Adrenal gland (tissue), 12 donors: ENCODE measurements around the gene KLK6. TPM values are rescaled to one million over a fixed set of nuclear protein-coding genes. Genes with fewer than 3 reads are reported as not detected.

Experiments
- DNase-seq, 7 donors: peaks; one replicate each; pipeline ENCODE4 v3.0.0-alpha.2; 2019 to 2020
- H3K27ac ChIP-seq, 5 donors: fragments of 200-600 bp; sonication (generic) in 4 of 5; 1 replicate in 3 of 5; 2 replicates in 2 of 5; pipeline versions ENCODE4 v1.5.1 to v1.8.0; 2016 to 2020; ENCODE audit warnings: mild to moderate bottlenecking in 1 of 5
- H3K27me3 ChIP-seq: fragments of 200-600 bp; 2 replicates; pipeline ENCODE4 v1.8.0; 2021
- H3K36me3 ChIP-seq, 2 donors: fragments of 200-600 bp; replicated peaks in 1 of 2; 1 replicate in 1 of 2; 2 replicates in 1 of 2; pipeline versions ENCODE4 v1.5.1 to v1.8.0; 2018 to 2022
- H3K4me1 ChIP-seq, 2 donors: fragments of 200-600 bp; replicated peaks in 1 of 2; 1 replicate in 1 of 2; 2 replicates in 1 of 2; pipeline versions ENCODE4 v1.5.1 to v1.8.0; 2018 to 2021
- H3K4me3 ChIP-seq, 4 donors: fragments of 200-600 bp; sonication (generic) in 3 of 4; one replicate each; pipeline ENCODE4 v1.5.1; 2016 to 2018
- H3K9me3 ChIP-seq, 3 donors: fragments of 200-600 bp; sonication (generic) in 1 of 3; replicated peaks in 1 of 3; 1 replicate in 2 of 3; 2 replicates in 1 of 3; pipeline versions ENCODE4 v1.5.1 to v1.8.0; 2016 to 2021
- CTCF ChIP-seq, 6 experiments: fragments of 450-650 bp in 4 of 6; fragments of 200-600 bp in 2 of 6; sonication (generic) in 1 of 6; IDR thresholded peaks; 1 replicate in 5 of 6; 2 replicates in 1 of 6; pipeline versions ENCODE4 v1.5.1 to v1.8.0; 2016 to 2021; ENCODE audit warnings: antibody characterized with exemption in 6 of 6, mild to moderate bottlenecking in 2 of 6, moderate library complexity in 1 of 6
- POLR2A ChIP-seq, 2 donors: fragments of 450-650 bp; IDR thresholded peaks; one replicate each; pipeline ENCODE4 v1.6.1; 2017; ENCODE audit warnings: antibody characterized with exemption in 2 of 2, mild to moderate bottlenecking in 2 of 2, moderate library complexity in 1 of 2
- WGBS, 4 donors: extraction: QIAGEN DNeasy Blood & Tissue Kit in 2 of 4; methylation state at CpG; one replicate each; pipeline versions ENCODE4 v1.1.5 to v1.1.7; 2013 to 2017; 5-methylcytosine and 5-hydroxymethylcytosine counted together
- intact Hi-C, 2 donors: fragments of 100-400 bp; cut with DNase I; formaldehyde crosslinking; loops; one replicate each; pipeline versions ENCODE4 v1.14.1 to v1.15.0; 2022 to 2023
- polyA plus RNA-seq, 3 donors: library from polyadenylated mRNA; stranded (reverse); fragments of 200-250 nt in 2 of 3; fragments of 350-450 nt in 1 of 3; fragmentation: Illumina TruSeq in 1 of 3; extraction: RNeasy Lipid Tissue Mini Kit (QIAGEN cat#74804) in 1 of 3; gene quantifications; one replicate each; pipeline ENCODE4 v1.2.3, GENCODE V29; 2013 to 2014
- total RNA-seq, 9 donors: library from RNA; depleted of rRNA in 4 of 9; stranded (reverse); fragments of >200 nt in 4 of 9; fragments of 120-200 nt in 1 of 9; fragmentation: NEBNext Ultra II Directional in 1 of 9; extraction: Animal tissue kit (Norgen Biotek cat#: 25700) in 1 of 9; gene quantifications; one replicate each; pipeline versions ENCODE4 v1.1.0 to v1.2.4, GENCODE V29; 2013 to 2023
- donor health status: healthy with polysubstance abuse.
- donor health status: Bipolar disorder and iron deficiency.
- donor health status: DM: yes; HTN: yes; CAD: no.
- donor health status: DM: no; HTN: no; CAD: no.
- donor health status: DM: no; HTN: no; CAD: no.
- donor health status: DM: yes; HTN: yes; CAD: no.

KLK6 gene
- total and polyA plus RNA-seq, 12 donors, result not detected

GRCh38 chr19:50912102-50912599 is 57.2 kb downstream of the KLK6 start:
- WGBS, 4 donors, result 12 to 37% (median 32%) methylated on average over 21 of the region's 21 CpGs
- H3K27ac ChIP-seq, result no peak overlapping the region
- intact Hi-C loops, result loop anchor here in 1 of 2 donors (10.0 kb wide), 1 partner anchor 117 kb away; the partner anchor contains the start of gene ACP4
- no peaks in the 10 kb centered on the region for H3K36me3 ChIP-seq
- no peak for DNase-seq
- peaks cover 31% of the 10 kb centered on the region for H3K27me3 ChIP-seq
- no peaks in the 10 kb centered on the region for H3K4me1 ChIP-seq
- no peak overlapping the region for H3K4me3 ChIP-seq
- H3K9me3 ChIP-seq, result no peaks in the 10 kb centered on the region
- TF ChIP-seq CTCF (IDR thresholded peaks at IDR 0.05), result no peak
- no peak for TF ChIP-seq POLR2A (IDR thresholded peaks at IDR 0.05)

GRCh38 chr19:50911206-50912101 is 57.9 kb downstream of the KLK6 start, which contains the start of gene KLK4:
Gene KLK4 (minus strand): TSS chr19:50911395. CDS start chr19:50910738, 657 bp downstream.
- DNase-seq, result no peak
- Histone ChIP-seq H3K36me3 (no peaks in the 10 kb centered on the region), H3K27ac (no peak within 1 kb of the TSS), H3K4me3 (no peak within 1 kb of the TSS), H3K27me3 (peaks cover 31% of the 10 kb centered on the region), H3K9me3 (no peaks in the 10 kb centered on the region), H3K4me1 (no peaks in the 10 kb centered on the region)
- TF ChIP-seq CTCF (IDR thresholded peaks at IDR 0.05) (no peak), POLR2A (IDR thresholded peaks at IDR 0.05) (no peak)
- WGBS, 4 donors, result 59 to 73% (median 65%) methylated on average over 8 to 9 of the region's 9 CpGs
- intact Hi-C loops, result loop anchor here in 1 of 2 donors (10.0 kb wide), 1 partner anchor 117 kb away; the partner anchor contains the start of gene ACP4

- no peak for DNase-seq
- Histone ChIP-seq H3K4me1 (no peaks in the 10 kb centered on the region), H3K36me3 (no peaks in the 10 kb centered on the region), H3K27me3 (peaks cover 27% of the 10 kb centered on the region), H3K27ac (no peak overlapping the region), H3K9me3 (no peaks in the 10 kb centered on the region), H3K4me3 (no peak overlapping the region)
- 54 to 72% (median 69%) methylated on average over 4 of the region's 4 CpGs for WGBS, 4 donors
- no peak for TF ChIP-seq POLR2A (IDR thresholded peaks at IDR 0.05)
- no peak for TF ChIP-seq CTCF (IDR thresholded peaks at IDR 0.05)
- intact Hi-C loops, result loop anchor here in 1 of 2 donors (10.0 kb wide), 1 partner anchor 116 kb away; the partner anchor contains the start of gene ACP4
Observed at GRCh38 chr19:50910722-50911121, 58.7 kb downstream of the KLK6 start.
